ENCODE data around the gene FADD. TPM values are rescaled to one million over a fixed set of nuclear protein-coding genes. Genes with fewer than 3 reads are reported as not detected.

FADD gene
- total and polyA plus RNA-seq, 5 donors = 10.6 to 13.4 (median 11.7) TPM

DNA sequence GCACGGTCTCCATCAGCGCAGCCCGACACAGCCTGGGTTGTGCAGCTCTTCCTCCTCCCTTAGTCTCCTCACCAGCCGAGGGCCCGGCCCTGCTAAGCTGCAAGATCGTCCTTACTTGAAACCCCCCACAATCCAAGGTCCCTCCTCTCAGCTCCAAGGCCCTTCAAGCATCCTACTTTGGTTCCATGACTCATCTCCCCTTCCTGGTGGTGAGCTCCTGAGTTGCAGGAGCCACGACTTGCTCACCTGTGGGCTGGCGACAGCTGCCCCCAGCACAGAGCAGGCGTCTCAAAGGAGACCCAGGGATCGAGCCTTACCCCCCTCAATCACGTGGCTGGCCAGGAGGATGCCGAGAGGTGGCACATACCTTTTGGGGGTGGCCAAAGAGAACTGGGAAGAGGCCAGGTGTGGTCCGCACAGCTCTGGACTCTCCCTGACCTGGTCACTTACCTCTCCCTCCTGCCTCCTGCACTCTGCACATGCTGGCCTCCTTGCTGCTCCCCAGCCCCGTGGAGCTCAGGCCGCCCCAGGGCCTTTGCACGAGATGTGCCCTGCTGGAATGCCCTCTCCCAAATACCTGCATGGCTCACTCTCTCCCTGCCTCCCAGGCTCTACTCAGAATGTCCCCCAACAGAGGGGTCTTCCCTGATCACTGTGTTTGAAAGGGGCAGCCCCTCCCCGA, 35.2 kb upstream of the FADD start:
- Histone ChIP-seq H3K4me1 (ENCODE audit: control insufficient read depth, insufficient read depth, low read length) (no peaks in the 10 kb centered on the region), H3K4me3 (ENCODE audit: low read length) (no peak overlapping the region), H3K9me3 (ENCODE audit: control insufficient read depth, low read length) (no peaks in the 10 kb centered on the region), H3K27ac (ENCODE audit: low read length) (no peak overlapping the region), H3K27me3 (ENCODE audit: control insufficient read depth, insufficient read depth) (no peaks in the 10 kb centered on the region)
- intact Hi-C loops (cut with DNase I) = no loop called here
- ATAC-seq = peak in 1 of 2 donors; percentile 18
- peak in 1 of 3 donors; percentile 16 for DNase-seq
- 88% methylated on average over 17 of the region's 17 CpGs for WGBS

DNA sequence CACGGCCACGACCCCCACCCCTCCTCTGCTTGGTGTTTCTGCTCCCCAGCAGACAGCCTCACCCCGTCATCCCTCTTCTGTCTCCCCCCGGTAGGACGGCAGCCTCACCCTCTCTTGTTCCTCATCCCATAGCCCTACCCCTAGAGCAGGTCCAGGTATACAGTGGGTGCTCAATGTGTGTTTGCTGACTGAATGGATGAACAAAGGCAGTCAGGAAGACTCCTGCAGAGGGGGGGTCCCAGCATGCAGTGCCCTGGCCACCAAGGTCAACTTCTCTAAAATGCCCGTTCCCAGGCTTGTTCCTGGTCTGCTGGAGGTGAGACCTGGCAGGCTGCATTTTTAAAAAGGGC, 34.7 kb upstream of the FADD start:
- 95% methylated on average over 6 of the region's 6 CpGs for WGBS
- Histone ChIP-seq H3K4me3 (ENCODE audit: low read length) (no peak overlapping the region), H3K27me3 (ENCODE audit: control insufficient read depth, insufficient read depth) (no peaks in the 10 kb centered on the region), H3K4me1 (ENCODE audit: control insufficient read depth, insufficient read depth, low read length) (no peaks in the 10 kb centered on the region), H3K9me3 (ENCODE audit: control insufficient read depth, low read length) (no peaks in the 10 kb centered on the region), H3K27ac (ENCODE audit: low read length) (no peak overlapping the region)
- DNase-seq (peak in 1 of 3 donors; percentile 8), ATAC-seq (no peak)
- intact Hi-C loops (cut with DNase I) = no loop called here

DNA sequence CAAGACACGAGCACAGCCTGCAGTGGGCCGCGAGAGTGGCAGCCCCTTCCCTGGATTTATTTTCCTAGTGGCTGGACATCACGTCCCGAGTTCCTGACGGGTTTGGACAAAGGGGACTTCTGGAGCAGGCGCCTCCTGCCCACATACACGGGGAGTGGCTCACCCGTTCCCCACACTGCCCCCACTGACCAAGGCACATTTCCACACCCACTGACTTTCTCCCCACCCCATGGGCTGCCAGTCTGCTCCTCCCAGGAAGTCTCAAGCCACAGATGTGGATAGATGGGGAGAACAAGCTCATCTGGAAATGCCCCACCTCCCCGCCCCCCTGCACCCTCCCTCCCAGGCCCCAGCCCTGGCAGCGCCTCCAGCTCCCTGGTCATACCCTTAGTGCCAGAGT, 34.0 kb upstream of the FADD start:
- Histone ChIP-seq H3K4me1 (ENCODE audit: control insufficient read depth, insufficient read depth, low read length) (no peaks in the 10 kb centered on the region), H3K4me3 (ENCODE audit: low read length) (no peak overlapping the region), H3K27me3 (ENCODE audit: control insufficient read depth, insufficient read depth) (no peaks in the 10 kb centered on the region), H3K27ac (ENCODE audit: low read length) (no peak overlapping the region), H3K9me3 (ENCODE audit: control insufficient read depth, low read length) (no peaks in the 10 kb centered on the region)
- DNase-seq (peak in 1 of 3 donors; percentile 9), ATAC-seq (no peak)
- intact Hi-C loops (cut with DNase I) = no loop called here
- WGBS = 62% methylated on average over 11 of the region's 11 CpGs

DNA sequence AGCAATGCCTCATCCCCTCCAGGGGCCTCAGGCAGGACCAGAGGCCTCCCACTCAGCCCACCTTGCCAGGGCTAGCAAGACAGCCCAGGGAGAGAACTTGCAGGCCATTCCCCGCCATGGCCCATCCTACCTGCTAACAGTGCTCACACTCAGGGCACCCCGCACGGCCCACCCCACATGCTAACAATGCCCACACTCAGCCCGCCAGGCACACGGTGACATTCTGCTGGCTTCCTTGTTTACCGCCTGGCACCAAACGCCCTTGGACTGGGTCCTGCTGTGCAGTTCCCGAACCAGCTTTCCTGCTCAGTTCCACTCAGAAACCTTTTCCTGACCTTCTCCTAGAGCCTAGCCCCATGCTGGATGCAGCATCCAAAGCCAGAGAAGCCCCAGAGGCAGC, 33.5 kb upstream of the FADD start:
- ATAC-seq = no peak
- Histone ChIP-seq H3K4me1 (ENCODE audit: control insufficient read depth, insufficient read depth, low read length) (no peaks in the 10 kb centered on the region), H3K27ac (ENCODE audit: low read length) (no peak overlapping the region), H3K27me3 (ENCODE audit: control insufficient read depth, insufficient read depth) (no peaks in the 10 kb centered on the region), H3K4me3 (ENCODE audit: low read length) (no peak overlapping the region), H3K9me3 (ENCODE audit: control insufficient read depth, low read length) (no peaks in the 10 kb centered on the region)
- intact Hi-C loops (cut with DNase I) = no loop called here
- 88% methylated on average over 8 of the region's 8 CpGs for WGBS
- peak in 2 of 3 donors; percentile 24 to 28 for DNase-seq

DNA sequence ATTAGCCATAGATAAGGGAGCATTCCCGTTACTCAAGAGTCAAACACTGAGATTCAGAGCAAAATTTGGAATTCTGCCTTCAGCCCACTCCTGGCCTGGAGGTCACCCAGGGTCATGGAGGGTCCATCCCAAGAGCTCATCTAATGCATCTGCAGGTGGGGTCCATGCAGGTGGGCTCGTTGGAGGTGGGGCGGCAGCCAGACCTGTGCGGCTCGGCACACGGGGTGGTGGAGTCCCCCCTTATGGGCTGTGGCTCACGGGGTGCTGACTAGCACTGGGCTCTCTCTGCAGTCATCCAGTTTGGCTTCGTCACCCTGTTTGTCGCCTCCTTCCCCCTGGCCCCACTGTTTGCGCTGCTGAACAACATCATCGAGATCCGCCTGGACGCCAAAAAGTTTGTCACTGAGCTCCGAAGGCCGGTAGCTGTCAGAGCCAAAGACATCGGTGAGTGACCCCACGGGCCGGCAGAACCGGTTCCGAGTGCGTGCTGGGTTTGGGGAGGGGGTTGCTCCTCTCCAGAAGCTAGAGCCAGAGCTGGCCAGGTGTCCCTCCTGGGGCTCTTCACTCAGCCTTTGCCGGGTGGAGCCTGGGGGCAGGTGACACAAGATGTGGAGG, 32.4 kb upstream of the FADD start:
- Histone ChIP-seq H3K4me3 (ENCODE audit: low read length) (no peak overlapping the region), H3K9me3 (ENCODE audit: control insufficient read depth, low read length) (no peaks in the 10 kb centered on the region), H3K4me1 (ENCODE audit: control insufficient read depth, insufficient read depth, low read length) (no peaks in the 10 kb centered on the region), H3K27ac (ENCODE audit: low read length) (no peak overlapping the region), H3K27me3 (ENCODE audit: control insufficient read depth, insufficient read depth) (no peaks in the 10 kb centered on the region)
- 91% methylated on average over 22 of the region's 22 CpGs for WGBS
- DNase-seq = peak in 1 of 3 donors; percentile 33
- peak in 1 of 2 donors; percentile 16 for ATAC-seq
- intact Hi-C loops (cut with DNase I) = no loop called here

DNA sequence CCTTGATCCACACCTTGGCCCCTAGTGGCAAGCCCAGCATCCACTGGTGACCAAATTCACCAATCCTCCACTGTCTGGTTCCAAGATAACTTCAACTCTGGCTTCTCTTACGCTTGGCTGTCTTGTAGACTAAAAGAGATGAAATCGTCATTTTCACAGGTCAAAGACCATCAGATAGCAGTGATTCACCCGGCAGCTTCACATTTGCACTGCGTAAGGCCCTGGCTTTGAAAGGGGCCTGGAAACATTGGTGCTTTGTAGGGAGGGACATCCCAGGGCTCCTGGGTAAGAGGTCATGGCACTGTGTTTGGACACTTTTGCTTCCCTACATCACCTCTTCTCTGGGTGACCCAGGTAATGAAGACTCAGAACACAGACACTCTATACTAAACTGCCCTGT, 30.1 kb upstream of the FADD start:
- H3K27ac ChIP-seq (ENCODE audit: low read length) = no peak overlapping the region
- DNase-seq = peak in 1 of 3 donors; percentile 7
- H3K4me1 ChIP-seq (ENCODE audit: control insufficient read depth, insufficient read depth, low read length) = no peaks in the 10 kb centered on the region
- H3K27me3 ChIP-seq (ENCODE audit: control insufficient read depth, insufficient read depth) = no peaks in the 10 kb centered on the region
- intact Hi-C loops (cut with DNase I) = no loop called here
- ATAC-seq = no peak
- no peak overlapping the region for H3K4me3 ChIP-seq (ENCODE audit: low read length)
- no peaks in the 10 kb centered on the region for H3K9me3 ChIP-seq (ENCODE audit: control insufficient read depth, low read length)
- WGBS = 68% methylated on average over 4 of the region's 4 CpGs

DNA sequence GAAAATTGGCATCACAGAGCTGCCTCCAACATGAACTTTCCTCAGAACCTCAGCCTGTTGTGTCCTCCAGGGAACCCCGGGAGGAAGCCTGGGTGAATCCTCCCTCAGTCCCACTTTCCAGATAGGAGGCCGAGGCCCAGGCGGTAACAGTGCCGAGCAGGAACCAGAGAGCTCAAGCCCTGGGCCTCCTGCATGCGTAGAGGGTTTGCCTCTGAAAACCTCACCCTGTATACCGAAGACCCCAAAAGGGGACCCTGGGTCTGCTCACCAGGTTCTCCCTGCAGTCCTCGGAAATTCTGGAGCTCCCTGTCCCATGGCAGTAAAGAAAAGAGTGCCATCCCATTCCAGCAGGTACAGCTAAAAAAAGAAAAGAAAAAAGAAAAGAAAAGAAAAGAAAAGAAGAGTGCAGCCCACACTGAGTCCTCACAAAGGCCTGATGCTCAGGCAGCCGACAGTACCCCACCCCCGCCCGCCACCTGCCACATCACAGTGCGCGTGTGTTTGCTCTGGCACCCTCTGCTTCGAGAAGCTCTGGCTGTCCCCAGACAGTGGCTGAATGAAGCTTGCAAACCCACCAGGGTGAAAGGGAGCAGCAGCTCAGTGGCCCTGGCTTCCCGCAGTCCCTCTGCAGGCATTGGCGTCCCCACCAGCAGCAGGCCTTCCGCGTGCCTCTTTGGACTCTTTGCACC, 28.4 kb upstream of the FADD start:
- DNase-seq (peak in 1 of 3 donors; percentile 2), ATAC-seq (no peak)
- H3K9me3 ChIP-seq (ENCODE audit: control insufficient read depth, low read length) = no peaks in the 10 kb centered on the region
- no peak overlapping the region for H3K27ac ChIP-seq (ENCODE audit: low read length)
- 90% methylated on average over 17 of the region's 17 CpGs for WGBS
- no peak overlapping the region for H3K4me3 ChIP-seq (ENCODE audit: low read length)
- no peaks in the 10 kb centered on the region for H3K27me3 ChIP-seq (ENCODE audit: control insufficient read depth, insufficient read depth)
- H3K4me1 ChIP-seq (ENCODE audit: control insufficient read depth, insufficient read depth, low read length) = no peaks in the 10 kb centered on the region
- intact Hi-C loops (cut with DNase I) = no loop called here

DNA sequence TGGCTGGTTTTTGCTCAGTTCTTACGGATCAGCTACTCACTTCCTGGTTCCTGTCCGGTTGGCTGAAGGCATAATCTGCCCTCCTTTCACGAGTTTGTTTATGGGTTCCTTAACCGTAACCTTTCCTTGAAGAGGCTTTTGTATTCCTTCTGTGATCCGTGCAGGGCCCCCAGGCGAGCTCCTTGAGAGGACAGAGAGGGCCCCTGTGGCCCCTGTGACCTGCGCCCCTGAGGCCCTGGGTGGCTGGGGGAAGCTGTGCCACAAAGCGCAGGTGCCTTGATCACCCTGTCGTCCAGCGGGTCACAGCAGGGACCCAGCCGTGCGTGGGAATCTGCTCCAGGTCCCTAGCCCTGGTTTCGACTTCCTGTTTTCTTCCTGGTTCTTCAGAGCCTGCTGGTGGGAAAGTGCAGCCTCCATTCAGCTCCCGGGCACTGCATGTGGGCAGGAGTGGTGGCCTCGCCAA, 27.8 kb upstream of the FADD start:
- ATAC-seq (no peak), DNase-seq (no peak)
- no peaks in the 10 kb centered on the region for H3K4me1 ChIP-seq (ENCODE audit: control insufficient read depth, insufficient read depth, low read length)
- H3K27me3 ChIP-seq (ENCODE audit: control insufficient read depth, insufficient read depth) = no peaks in the 10 kb centered on the region
- H3K9me3 ChIP-seq (ENCODE audit: control insufficient read depth, low read length) = no peaks in the 10 kb centered on the region
- intact Hi-C loops (cut with DNase I) = no loop called here
- 71% methylated on average over 15 of the region's 15 CpGs for WGBS
- no peak overlapping the region for H3K27ac ChIP-seq (ENCODE audit: low read length)
- no peak overlapping the region for H3K4me3 ChIP-seq (ENCODE audit: low read length)

DNA sequence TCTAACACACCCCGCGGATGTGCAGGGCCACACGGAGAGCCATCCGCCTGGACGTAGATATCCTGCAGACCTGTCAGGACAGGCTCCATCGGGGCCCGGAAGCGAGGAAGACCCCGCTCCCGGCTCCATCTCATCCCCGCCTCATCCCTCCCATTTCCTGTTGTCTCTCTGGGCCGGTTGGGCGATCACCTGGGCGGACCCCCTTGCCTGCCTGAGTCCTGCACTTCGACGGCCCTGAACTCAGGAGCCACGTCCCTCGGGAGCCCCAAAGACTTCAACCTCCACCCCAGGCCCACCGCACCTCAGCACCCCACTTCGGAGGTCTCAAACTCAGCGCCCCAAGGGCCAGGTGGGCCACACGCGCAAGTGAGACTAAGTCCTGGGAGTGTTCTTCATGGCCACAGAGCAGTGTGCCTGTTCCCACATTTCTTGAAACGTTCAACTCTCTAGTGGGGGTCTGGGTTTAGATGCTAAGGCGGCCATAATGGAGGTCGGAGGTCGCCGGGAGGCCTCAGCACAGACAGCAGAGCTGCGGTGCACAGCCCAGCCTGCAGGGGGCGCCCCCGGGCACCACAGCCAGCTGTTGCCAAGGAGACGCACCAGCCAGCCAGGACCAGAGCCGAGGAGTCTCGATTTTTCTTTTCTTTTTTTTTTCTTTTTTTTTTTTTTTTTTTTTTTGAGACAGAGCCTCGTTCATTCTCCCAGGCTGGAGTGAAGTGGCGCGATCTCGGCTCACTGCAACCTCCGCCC, 26.0 kb upstream of the FADD start:
- Histone ChIP-seq H3K27ac (ENCODE audit: low read length) (no peak overlapping the region), H3K27me3 (ENCODE audit: control insufficient read depth, insufficient read depth) (no peaks in the 10 kb centered on the region), H3K9me3 (ENCODE audit: control insufficient read depth, low read length) (no peaks in the 10 kb centered on the region), H3K4me3 (ENCODE audit: low read length) (no peak overlapping the region), H3K4me1 (ENCODE audit: control insufficient read depth, insufficient read depth, low read length) (no peaks in the 10 kb centered on the region)
- ATAC-seq (peak in 1 of 2 donors; percentile 37), DNase-seq (peak in 2 of 3 donors; percentile 66 to 76)
- intact Hi-C loops (cut with DNase I) = no loop called here
- WGBS = 86% methylated on average over 39 of the region's 39 CpGs

DNA sequence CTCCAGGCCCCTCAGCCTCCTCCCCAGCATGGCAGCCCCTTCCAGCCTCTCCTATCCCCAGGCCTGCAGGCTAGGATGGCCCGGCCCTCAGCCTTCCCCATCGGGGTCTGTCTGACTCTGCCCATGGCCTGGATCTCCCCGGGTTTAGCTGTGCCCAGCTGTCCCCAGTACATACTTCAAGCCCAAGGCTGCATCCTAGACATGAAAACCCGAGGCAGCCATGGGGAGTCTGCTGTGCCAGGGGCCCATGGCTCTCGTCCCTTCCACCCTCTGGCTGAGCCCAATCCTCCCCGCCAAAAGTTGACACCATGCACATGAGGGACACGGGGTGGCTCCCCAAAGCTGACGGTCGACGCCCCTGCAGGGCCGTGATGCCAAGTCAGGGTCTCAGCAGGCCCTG, 22.2 kb upstream of the FADD start:
- no peaks in the 10 kb centered on the region for H3K9me3 ChIP-seq (ENCODE audit: control insufficient read depth, low read length)
- ATAC-seq (no peak), DNase-seq (peak in 1 of 3 donors; percentile 40)
- no peak overlapping the region for H3K27ac ChIP-seq (ENCODE audit: low read length)
- intact Hi-C loops (cut with DNase I) = loop anchor here in 1 of 4 donors (10.0 kb wide), 1 partner anchor 86 kb away; no protein-coding TSS in a partner anchor
- WGBS = 85% methylated on average over 11 of the region's 11 CpGs
- H3K4me3 ChIP-seq (ENCODE audit: low read length) = no peak overlapping the region
- H3K27me3 ChIP-seq (ENCODE audit: control insufficient read depth, insufficient read depth) = no peaks in the 10 kb centered on the region
- no peaks in the 10 kb centered on the region for H3K4me1 ChIP-seq (ENCODE audit: control insufficient read depth, insufficient read depth, low read length)

Data from right cardiac atrium (tissue), 5 donors.